Neural progenitor cell (in vitro differentiated cells): ENCODE data around the gene RCL1. TPM values are rescaled to one million over a fixed set of nuclear protein-coding genes. Genes with fewer than 3 reads are reported as not detected.
A peak's percentile ranks its signal among the peaks of the same experiment; 100 is the strongest.
"Not testable (repeated sequence)": the region's sequence is repeated elsewhere in the genome, so short reads cannot be mapped to it uniquely, and the experiment has no call there.

Experiments
- DNase-seq: peaks from one replicate; pipeline ENCODE4 v3.0.0-alpha.2; 2016; ENCODE audit warnings: low spot score
- H2AFZ ChIP-seq: fragments of 200-600 bp; sonication (generic); replicated peaks from 2 replicates; pipeline ENCODE4 v1.6.1; 2016; ENCODE audit warnings: antibody characterized with exemption
- H3F3A ChIP-seq: fragments of 200-600 bp; sonication (generic); 2 replicates; pipeline ENCODE4 v1.6.1; 2016; ENCODE audit warnings: antibody characterized with exemption, low read depth
- H3K27ac ChIP-seq: fragments of 200-600 bp; sonication (generic); 2 replicates; pipeline ENCODE4 v1.5.1; 2016; ENCODE audit warnings: mild to moderate bottlenecking
- H3K27me3 ChIP-seq: fragments of 200-600 bp; sonication (generic); 2 replicates; pipeline ENCODE4 v1.6.1; 2016; ENCODE audit warnings: mild to moderate bottlenecking, moderate library complexity
- H3K36me3 ChIP-seq: fragments of 200-600 bp; sonication (generic); 2 replicates; pipeline ENCODE4 v1.5.1; 2016
- H3K4me1 ChIP-seq: fragments of 200-600 bp; sonication (generic); 2 replicates; pipeline ENCODE4 v1.6.1; 2016; ENCODE audit warnings: mixed run types
- H3K4me2 ChIP-seq: fragments of 200-600 bp; sonication (generic); 2 replicates; pipeline ENCODE4 v1.6.1; 2016
- H3K4me3 ChIP-seq: fragments of 200-600 bp; sonication (generic); 2 replicates; pipeline ENCODE4 v1.5.1; 2016
- H3K79me2 ChIP-seq: fragments of 200-600 bp; sonication (generic); 2 replicates; pipeline ENCODE4 v1.6.1; 2016; ENCODE audit warnings: low read depth
- H3K9ac ChIP-seq: fragments of 200-600 bp; sonication (generic); 2 replicates; pipeline ENCODE4 v1.6.1; 2016
- H3K9me3 ChIP-seq: fragments of 200-600 bp; sonication (generic); 2 replicates; pipeline ENCODE4 v1.5.1; 2016; ENCODE audit warnings: low read depth
- H4K20me1 ChIP-seq: fragments of 200-600 bp; sonication (generic); 2 replicates; pipeline ENCODE4 v1.6.1; 2016; ENCODE audit warnings: low read depth
- H3K27ac Mint-ChIP-seq: 3 replicates; pipeline ENCODE4 v1.8.0; 2021; ENCODE audit warnings: mixed read lengths
- H3K27me3 Mint-ChIP-seq: 2 replicates; pipeline ENCODE4 v1.8.0; 2022; ENCODE audit warnings: low read depth, mild to moderate bottlenecking, inconsistent platforms, moderate library complexity, mixed read lengths; ENCODE audit not compliant: insufficient read depth
- H3K36me3 Mint-ChIP-seq: 3 replicates; pipeline ENCODE4 v1.8.0; 2021; ENCODE audit warnings: mixed read lengths
- H3K4me1 Mint-ChIP-seq: 3 replicates; pipeline ENCODE4 v1.8.0; 2021; ENCODE audit warnings: mixed read lengths
- H3K4me3 Mint-ChIP-seq: 3 replicates; pipeline ENCODE4 v1.8.0; 2021; ENCODE audit warnings: mild to moderate bottlenecking, moderate library complexity, mixed read lengths
- H3K9me3 Mint-ChIP-seq: 3 replicates; pipeline ENCODE4 v1.8.0; 2020; ENCODE audit warnings: mixed read lengths
- EZH2 ChIP-seq: fragments of 200-600 bp; sonication (generic); IDR thresholded peaks from 2 replicates; pipeline ENCODE4 v1.6.1; 2017; ENCODE audit warnings: antibody characterized with exemption, mild to moderate bottlenecking, moderate library complexity
- EZH2phosphoT487 ChIP-seq: fragments of 200-600 bp; sonication (generic); IDR thresholded peaks from 2 replicates; pipeline ENCODE4 v1.6.1; 2017; ENCODE audit warnings: antibody characterized with exemption
- total RNA-seq: library from RNA; depleted of rRNA; stranded (reverse); fragments of >200 nt; gene quantifications from 2 replicates; pipeline ENCODE4 v1.2.3, GENCODE V29; 2015; ENCODE audit warnings: low replicate concordance
- TF ChIP-seq, protein P1 (sequence below): fragments of 200-600 bp; sonication (generic); IDR thresholded peaks from 2 replicates; pipeline ENCODE4 v1.5.1; 2017; ENCODE audit warnings: antibody characterized with exemption, mild to moderate bottlenecking

RCL1 gene
- total RNA-seq, 1 donor from 2014 or later: 17.9 TPM

GRCh38 chr9:4894076-4894475, 101.3 kb downstream of the RCL1 start:
- Mint-ChIP-seq H3K4me1 (peaks cover 5% of the 10 kb centered on the region), H3K36me3 (peaks cover 2% of the 10 kb centered on the region), H3K27me3 (no peaks in the 10 kb centered on the region), H3K4me3 (no peak overlapping the region), H3K27ac (no peak overlapping the region), H3K9me3 (peaks cover 17% of the 10 kb centered on the region)
- H3K27me3 ChIP-seq: no peaks in the 10 kb centered on the region
- H3K9me3 ChIP-seq: no peaks in the 10 kb centered on the region
- no peak for TF ChIP-seq EZH2
- TF ChIP-seq, protein P1, sequence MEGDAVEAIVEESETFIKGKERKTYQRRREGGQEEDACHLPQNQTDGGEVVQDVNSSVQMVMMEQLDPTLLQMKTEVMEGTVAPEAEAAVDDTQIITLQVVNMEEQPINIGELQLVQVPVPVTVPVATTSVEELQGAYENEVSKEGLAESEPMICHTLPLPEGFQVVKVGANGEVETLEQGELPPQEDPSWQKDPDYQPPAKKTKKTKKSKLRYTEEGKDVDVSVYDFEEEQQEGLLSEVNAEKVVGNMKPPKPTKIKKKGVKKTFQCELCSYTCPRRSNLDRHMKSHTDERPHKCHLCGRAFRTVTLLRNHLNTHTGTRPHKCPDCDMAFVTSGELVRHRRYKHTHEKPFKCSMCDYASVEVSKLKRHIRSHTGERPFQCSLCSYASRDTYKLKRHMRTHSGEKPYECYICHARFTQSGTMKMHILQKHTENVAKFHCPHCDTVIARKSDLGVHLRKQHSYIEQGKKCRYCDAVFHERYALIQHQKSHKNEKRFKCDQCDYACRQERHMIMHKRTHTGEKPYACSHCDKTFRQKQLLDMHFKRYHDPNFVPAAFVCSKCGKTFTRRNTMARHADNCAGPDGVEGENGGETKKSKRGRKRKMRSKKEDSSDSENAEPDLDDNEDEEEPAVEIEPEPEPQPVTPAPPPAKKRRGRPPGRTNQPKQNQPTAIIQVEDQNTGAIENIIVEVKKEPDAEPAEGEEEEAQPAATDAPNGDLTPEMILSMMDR: no peak
- no peak for TF ChIP-seq EZH2phosphoT487
- H3F3A ChIP-seq: no peaks in the 10 kb centered on the region
- no peak for DNase-seq
- no peaks in the 10 kb centered on the region for H4K20me1 ChIP-seq
- no peak overlapping the region for H3K27ac ChIP-seq
- H3K4me2 ChIP-seq: no peak overlapping the region
- no peak overlapping the region for H3K9ac ChIP-seq
- H2AFZ ChIP-seq: no peak overlapping the region
- H3K4me1 ChIP-seq: peaks cover 5% of the 10 kb centered on the region
- no peaks in the 10 kb centered on the region for H3K79me2 ChIP-seq
- no peak overlapping the region for H3K4me3 ChIP-seq
- no peaks in the 10 kb centered on the region for H3K36me3 ChIP-seq

- not testable (repeated sequence) for H3K4me1 ChIP-seq, H3K4me3 Mint-ChIP-seq, H3K79me2 ChIP-seq, H3K9me3 ChIP-seq, H3K27ac ChIP-seq, H3K9ac ChIP-seq, H2AFZ ChIP-seq, H4K20me1 ChIP-seq, H3K4me1 Mint-ChIP-seq, H3K27me3 ChIP-seq, H3K36me3 ChIP-seq, H3K27me3 Mint-ChIP-seq, H3K36me3 Mint-ChIP-seq, H3K4me3 ChIP-seq, H3K27ac Mint-ChIP-seq, H3K4me2 ChIP-seq, DNase-seq, H3F3A ChIP-seq
- H3K9me3 Mint-ChIP-seq: peaks cover 19% of the 10 kb centered on the region
Observed at GRCh38 chr9:4899853-4900252, 107.1 kb downstream of the RCL1 start.

DNA sequence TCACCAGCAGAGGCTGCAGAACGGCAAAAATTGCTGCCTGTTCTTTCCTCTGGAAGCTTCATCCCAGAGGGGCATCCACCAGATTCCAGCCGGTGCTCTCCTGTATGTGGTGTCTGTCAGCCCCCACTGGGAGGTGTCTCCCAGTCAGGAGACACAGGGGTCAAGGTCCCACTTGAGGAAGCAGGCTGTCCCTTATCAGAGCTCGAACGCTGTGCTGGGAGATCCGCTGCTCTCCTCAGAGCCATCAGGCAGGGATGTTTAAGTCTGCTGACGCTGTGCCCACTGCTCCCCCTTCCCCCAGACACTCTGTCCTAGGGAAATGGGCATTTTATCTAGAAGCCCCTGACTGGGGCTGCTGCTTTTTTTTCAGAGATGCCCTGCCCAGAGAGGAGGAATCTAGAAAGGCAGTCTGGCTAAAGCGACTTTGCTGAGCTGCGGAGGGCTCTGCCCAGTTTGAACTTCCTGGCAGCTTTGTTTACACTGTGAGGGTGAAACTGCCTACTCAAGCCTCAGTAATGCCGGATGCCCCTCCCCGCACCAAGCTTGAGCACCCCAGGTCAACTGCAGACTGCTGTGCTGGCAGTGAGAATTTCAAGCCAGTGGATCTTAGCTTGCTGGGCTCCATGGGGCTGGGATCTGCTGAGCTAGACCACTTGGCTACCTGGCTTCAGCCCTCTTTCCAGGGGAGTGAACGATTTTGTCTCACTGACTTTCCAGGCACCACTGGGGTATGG, 108.8 kb downstream of the RCL1 start:
- not testable (repeated sequence) for H3K4me3 Mint-ChIP-seq, H3K36me3 ChIP-seq, H3K27ac Mint-ChIP-seq, H3K4me1 ChIP-seq, H3K27ac ChIP-seq, H3K4me3 ChIP-seq, H3F3A ChIP-seq, H3K27me3 ChIP-seq, H3K4me1 Mint-ChIP-seq, H4K20me1 ChIP-seq, H3K79me2 ChIP-seq, H3K9me3 ChIP-seq, H3K27me3 Mint-ChIP-seq, H3K9ac ChIP-seq, H3K36me3 Mint-ChIP-seq
- H3K9me3 Mint-ChIP-seq: peaks cover 19% of the 10 kb centered on the region
- Histone ChIP-seq H2AFZ (peak overlapping the region; percentile 94), H3K4me2 (peak overlapping the region; percentile 45)
- DNase-seq: peak; percentile 21

GRCh38 chr9:4902135-4902475, 109.4 kb downstream of the RCL1 start:
- Mint-ChIP-seq H3K27ac (no peak overlapping the region), H3K4me3 (no peak overlapping the region), H3K36me3 (no peaks in the 10 kb centered on the region), H3K9me3 (peaks cover 16% of the 10 kb centered on the region), H3K27me3 (peaks cover 4% of the 10 kb centered on the region), H3K4me1 (peaks cover 7% of the 10 kb centered on the region)
- Histone ChIP-seq H2AFZ (peak overlapping the region; percentile 94), H3F3A (no peaks in the 10 kb centered on the region), H3K4me3 (no peak overlapping the region), H3K27ac (no peak overlapping the region), H3K27me3 (no peaks in the 10 kb centered on the region), H3K9me3 (no peaks in the 10 kb centered on the region), H4K20me1 (no peaks in the 10 kb centered on the region), H3K9ac (no peak overlapping the region), H3K4me2 (no peak overlapping the region), H3K79me2 (no peaks in the 10 kb centered on the region), H3K4me1 (peaks cover 6% of the 10 kb centered on the region), H3K36me3 (no peaks in the 10 kb centered on the region)
- TF ChIP-seq, protein P1: no peak
- TF ChIP-seq EZH2phosphoT487 (no peak), EZH2 (no peak)
- DNase-seq: no peak
